ENCODE data around the gene LGI1.

LGI1 gene

DNA sequence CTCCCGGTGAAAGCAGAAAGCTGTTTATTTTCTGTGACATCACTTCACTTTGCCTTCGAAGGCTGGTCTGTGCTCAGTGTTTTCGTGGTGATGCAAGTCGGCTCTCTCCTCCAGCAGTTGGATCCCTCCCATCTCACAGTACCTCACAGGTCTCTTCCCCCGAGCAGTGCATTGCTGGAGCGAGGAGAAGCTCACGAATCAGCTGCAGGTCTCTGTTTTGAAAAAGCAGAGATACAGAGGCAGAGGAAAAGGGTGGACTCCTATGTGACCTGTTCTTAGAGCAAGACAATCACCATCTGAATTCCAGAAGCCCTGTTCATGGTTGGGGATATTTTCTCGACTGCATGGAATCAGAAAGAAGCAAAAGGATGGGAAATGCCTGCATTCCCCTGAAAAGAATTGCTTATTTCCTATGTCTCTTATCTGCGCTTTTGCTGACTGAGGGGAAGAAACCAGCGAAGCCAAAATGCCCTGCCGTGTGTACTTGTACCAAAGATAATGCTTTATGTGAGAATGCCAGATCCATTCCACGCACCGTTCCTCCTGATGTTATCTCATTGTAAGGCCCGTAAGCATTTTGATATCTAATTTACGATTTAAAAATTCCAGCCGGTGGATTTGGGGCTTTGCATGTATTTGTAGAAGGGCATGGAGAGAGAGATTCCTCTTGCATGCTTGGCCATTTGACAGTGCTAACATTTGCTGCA lies at the start of gene LGI1:
TSS of gene LGI1 (plus strand) at position 136 of the 707 bp plus-strand sequence. CDS start at position 345, 209 bp downstream.
- no peak for DNase-seq (ENCODE audit: low spot score)

DNA sequence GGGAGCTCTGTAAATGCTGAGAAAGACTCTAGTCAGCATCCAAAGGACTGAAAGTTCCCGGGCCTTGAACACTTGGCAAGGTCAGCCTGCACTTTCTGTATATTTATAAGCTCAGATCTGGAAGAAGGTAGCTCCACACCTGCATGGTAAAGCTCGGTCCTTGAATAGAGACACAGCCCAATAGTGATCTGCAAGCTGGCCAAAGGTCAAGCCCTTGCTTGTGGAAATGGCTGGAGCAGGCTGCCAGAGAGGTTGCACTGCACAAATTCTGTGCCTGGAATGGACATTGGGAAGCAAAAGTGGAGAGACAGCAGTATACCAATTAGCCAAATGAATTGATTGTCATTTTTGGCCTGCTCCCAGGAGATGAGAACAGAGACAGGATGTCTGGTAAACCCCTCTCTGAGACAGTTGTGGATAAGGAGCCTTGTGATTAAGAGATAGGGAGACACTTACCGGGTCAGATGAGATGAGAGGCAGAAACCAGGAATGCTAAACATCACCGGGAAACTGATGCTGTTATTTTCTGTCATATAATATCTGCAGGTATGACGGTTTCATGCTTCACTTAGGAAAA lies 47.3 kb upstream of the LGI1 start:
- no peak for DNase-seq (ENCODE audit: low spot score)

- DNase-seq (ENCODE audit: low spot score): no peak
These were observed 45.8 kb upstream of the LGI1 start for GRCh38 chr10:93711891-93712290.

GRCh38 chr10:93712593-93712992 lies 45.1 kb upstream of the LGI1 start:
- DNase-seq (ENCODE audit: low spot score): no peak

DNA sequence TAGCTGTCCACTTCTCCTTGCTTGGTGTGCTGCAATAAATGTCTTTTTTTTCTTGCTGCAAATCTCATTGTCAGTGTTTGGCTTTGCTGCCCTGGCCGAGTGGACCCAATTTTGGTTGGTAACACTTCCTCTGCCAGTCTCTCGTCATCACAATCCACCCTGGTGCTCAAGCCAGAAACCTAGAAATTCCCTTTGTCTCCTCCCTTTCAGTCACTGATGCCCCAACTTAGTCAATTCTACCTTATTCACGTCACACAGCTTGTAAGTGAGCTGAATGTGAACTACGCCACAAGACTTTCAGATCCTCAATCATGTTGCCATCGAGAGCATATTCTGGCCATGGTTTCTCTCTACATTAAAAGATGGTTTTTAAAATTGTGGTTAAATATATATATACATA lies 42.4 kb upstream of the LGI1 start:
- no peak for DNase-seq (ENCODE audit: low spot score)

DNA sequence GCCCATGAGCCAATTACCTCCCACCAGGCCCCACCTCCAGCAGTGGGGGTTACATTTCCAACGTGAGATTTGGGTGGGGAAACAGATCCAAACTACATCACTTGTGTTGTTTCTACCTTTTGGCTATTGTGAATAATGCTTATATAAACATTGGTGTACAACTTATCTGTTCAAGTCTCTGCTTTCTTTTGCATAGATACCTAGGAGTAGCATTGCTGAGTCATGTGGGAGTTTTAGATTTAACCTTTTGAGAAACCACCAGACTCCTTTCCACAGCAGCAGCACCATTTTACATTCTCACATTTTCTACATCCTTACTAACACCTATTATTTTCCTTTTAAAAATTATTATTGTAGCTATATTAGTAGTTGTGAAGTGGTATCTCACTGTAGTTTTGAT lies 41.0 kb upstream of the LGI1 start:
- no peak for DNase-seq (ENCODE audit: low spot score)

DNA sequence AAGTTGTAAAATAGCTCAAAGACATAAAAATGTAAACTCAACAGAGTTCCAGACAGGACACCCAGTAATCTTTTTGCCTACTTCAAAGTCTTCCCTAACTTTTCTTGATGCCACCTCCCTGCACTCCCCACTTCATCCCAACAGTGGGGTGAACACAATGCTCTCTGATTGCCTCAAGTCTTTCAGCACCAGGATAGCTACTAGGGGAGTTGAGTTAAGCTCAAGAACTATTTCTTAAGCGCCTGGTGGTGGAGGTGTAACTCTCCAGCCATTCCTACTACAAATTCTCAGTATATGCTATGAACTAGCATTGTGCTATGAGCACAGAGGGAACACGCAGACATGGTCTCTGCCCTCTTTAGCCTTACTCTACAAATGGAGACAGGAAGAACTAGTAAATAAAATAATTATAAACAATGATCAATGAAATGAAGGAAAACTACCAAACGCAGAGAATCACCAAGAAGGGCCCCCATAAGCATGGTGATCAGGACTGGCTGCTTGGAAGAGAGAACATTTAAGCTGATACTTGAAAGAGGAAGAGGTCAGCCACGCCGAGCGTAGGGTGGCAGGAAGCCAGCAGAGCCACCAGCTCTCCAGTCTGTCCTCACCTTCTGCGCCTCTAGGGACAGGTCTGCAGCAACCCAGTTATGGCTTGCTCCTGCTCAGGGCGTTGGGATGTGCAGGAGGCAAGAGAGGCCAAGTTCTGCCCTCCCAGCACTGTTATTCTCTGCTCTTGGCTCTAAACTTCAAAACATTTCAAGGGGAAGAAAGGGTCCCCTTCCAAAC lies 38.6 kb upstream of the LGI1 start:
- no peak for DNase-seq (ENCODE audit: low spot score)

DNA sequence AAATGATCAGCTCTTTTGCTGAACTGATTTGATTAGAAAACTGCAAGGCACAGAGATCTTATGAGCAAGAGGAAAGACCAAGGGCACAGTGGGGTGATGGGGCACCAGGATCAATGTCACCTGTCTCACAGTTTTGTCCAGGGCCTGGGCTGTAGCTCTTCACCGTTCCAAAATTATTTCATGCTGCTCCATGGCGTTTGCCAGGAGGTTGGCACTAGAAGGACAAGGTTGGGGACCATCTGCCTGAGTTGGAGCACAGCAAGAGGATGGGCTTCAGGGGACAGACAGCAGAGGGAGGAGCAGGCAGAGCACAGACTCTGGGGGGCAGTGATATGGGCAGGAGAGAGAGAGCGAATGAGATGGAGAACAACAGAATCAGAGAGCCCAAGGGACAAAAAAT lies 37.8 kb upstream of the LGI1 start:
- no peak for DNase-seq (ENCODE audit: low spot score)

- no peak for DNase-seq (ENCODE audit: low spot score)
These were observed 35.2 kb upstream of the LGI1 start for GRCh38 chr10:93722550-93722949.

DNA sequence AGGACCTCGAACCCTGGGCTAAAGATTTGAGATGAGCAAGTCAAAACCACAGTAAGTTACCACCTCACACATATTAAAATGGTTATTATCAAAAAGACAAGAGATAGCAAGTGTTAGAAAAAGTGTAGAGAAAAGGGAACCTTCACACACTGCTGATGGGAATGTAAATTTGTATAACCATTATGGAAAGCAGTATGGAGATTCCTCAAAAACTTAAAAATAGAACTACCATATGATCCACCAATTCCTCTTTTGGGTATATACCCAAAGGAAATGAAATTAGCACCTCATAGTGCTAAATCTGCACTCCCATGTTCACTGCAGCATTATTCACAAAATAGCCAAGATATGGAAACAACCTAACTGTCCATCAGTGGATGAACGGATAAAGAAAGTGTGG lies 34.6 kb upstream of the LGI1 start:
- DNase-seq (ENCODE audit: low spot score): no peak

- no peak for DNase-seq (ENCODE audit: low spot score)
These were observed 31.7 kb upstream of the LGI1 start for GRCh38 chr10:93726024-93726423.

DNA sequence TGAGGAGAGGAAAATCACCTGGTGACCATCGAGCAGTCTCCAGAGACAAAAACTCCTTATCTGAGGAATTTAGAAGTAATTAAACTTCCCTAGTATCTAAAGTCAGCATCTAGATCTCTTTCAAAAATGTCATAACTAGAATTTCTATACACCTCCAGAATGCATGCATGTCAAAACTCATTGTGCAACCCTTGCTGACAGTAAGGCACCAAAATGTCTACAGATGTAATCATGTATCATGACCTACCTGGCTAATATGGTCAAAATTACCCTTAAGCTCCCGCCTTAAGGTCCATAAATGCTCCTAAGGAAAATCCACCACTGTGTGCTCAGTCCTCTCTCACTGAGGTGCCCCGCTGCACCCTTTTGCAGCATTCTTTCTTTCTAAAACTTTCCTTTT lies 16.4 kb upstream of the LGI1 start:
- no peak for DNase-seq (ENCODE audit: low spot score)

- DNase-seq (ENCODE audit: low spot score): no peak
These were observed 14.9 kb upstream of the LGI1 start for GRCh38 chr10:93742633-93743349.

DNA sequence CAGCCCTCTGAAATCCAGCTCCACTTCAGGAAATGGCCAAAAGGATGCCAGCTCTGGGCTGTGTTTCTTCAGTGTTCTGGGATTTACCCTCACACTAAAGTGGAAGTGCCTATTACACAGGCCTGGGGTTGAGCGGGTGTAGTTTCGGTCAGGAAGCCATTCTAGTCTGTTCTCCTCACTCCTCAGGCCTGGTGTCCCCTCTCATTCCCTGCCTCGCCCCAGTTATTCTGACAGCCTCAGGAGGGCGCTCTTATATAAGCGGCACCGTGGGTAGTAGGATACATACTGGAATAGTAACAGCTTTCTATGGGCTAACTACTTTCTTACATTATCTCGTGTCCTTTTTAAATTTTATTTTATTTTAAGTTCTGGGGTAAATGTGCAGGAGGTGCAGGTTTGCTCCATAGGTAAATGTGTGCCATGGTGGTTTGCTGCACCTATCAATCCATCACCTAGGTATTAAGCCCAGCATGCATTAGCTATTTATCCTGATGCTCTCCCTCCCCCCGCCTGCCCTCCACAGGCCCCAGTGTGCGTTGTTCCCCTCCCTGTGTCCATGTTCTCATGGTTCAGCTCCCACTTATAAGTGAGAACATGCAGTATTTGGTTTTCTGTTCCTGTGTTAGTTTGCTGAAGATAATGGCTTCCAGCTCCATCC lies 12.2 kb upstream of the LGI1 start:
- DNase-seq (ENCODE audit: low spot score): peak; percentile 54

- DNase-seq (ENCODE audit: low spot score): peak; percentile 52
These were observed 10.9 kb upstream of the LGI1 start for GRCh38 chr10:93746844-93747284.

DNA sequence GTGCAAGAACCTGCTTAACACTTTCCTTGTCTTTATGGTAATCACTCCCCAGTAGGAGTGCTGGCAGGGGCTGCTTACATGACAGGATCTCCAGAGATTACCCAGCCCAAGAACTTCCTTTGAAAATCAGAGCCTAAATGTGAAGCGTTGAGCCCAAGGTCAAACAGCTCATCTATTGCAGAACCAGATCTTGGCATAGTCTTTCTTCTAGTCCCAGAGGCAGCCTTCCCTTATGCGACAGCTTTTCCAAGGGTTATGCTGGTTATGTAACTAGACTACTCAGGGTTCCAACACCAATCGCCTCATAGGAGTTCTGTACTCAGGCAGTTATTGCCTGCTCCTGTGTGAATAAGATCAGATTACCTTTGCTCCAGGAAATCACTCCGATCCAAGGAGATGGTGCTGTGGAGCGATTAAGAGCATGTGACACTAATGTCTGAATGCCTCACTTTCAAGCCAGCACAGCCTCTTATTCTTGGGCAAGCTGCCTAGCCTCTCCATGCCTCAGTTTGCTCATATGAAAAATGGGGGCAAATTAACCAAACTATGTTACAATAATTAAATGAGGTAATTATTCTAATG lies 8.4 kb upstream of the LGI1 start:
- DNase-seq (ENCODE audit: low spot score): no peak

GRCh38 chr10:93751124-93751523 lies 6.6 kb upstream of the LGI1 start:
- no peak for DNase-seq (ENCODE audit: low spot score)

DNA sequence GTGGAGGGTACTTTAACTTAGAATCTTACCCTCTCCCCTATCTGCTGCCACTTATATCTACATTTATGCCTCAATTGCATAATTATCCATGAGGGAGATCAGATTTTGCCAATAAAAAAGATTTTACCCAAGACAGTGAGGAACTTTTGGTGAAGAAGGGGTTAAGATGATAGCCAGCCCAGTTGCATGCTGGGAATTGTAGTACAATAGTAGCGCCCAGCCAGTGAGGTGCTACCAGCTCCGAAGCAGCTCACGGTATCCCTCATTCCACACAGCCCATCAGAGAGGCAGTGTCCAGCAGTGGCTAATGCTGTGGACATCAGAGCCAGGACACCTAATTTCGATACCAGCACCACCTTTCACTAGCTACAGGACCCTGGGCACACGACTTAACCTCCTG lies 5.9 kb upstream of the LGI1 start:
- DNase-seq (ENCODE audit: low spot score): peak; percentile 58

- no peak for DNase-seq (ENCODE audit: low spot score)
These were observed 5.0 kb upstream of the LGI1 start for GRCh38 chr10:93752761-93753160.

DNA sequence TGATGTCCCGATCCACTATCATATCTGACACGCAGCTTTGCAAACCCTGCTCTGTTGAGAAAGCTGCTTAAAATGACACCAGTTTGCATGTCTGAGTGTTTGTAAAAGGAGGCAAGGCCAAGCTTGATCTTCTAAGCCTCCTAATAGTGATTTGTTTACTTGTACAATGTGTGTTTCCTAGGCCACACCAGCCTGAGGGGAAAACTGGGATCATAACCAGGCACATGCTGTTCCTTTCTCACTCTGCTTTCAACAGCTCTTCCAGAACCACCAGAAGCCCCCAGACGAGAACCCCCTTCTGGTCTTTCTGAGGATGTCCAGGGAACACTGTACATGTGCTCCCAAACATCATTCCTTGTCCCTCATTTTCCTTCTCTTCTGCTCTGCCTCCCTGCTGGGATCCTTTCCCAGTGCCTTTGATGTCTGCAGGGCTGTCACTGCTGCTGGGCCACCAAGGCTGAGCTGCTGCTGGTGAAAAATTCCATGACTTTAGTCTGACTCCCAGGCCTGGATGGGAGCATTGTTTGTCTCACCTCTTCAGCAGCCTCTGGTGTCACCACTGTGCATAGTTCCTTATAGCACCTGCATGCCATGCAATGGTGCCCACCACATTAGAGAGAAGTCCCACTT lies 4.0 kb upstream of the LGI1 start:
- no peak for DNase-seq (ENCODE audit: low spot score)

GRCh38 chr10:93754761-93755160 lies 3.0 kb upstream of the LGI1 start:
- DNase-seq (ENCODE audit: low spot score): no peak
